GM08714 (cell line): Measurements from ENCODE around the gene TNXB.
"Not testable (repeated sequence)": the region's sequence is repeated elsewhere in the genome, so short reads cannot be mapped to it uniquely, and the experiment has no call there.

Source experiments
- H3K4me3 ChIP-seq: fragments of 200-500 bp; sonication (Bioruptor generic); 2 replicates; pipeline ENCODE4 v1.5.1; 2014; ENCODE audit warnings: mild to moderate bottlenecking, low read length, inconsistent platforms
- ZNF274 ChIP-seq: IDR thresholded peaks from 2 replicates; pipeline ENCODE4 v1.6.1; 2012; ENCODE audit warnings: mild to moderate bottlenecking, low read depth, low read length

The TNXB gene

DNA sequence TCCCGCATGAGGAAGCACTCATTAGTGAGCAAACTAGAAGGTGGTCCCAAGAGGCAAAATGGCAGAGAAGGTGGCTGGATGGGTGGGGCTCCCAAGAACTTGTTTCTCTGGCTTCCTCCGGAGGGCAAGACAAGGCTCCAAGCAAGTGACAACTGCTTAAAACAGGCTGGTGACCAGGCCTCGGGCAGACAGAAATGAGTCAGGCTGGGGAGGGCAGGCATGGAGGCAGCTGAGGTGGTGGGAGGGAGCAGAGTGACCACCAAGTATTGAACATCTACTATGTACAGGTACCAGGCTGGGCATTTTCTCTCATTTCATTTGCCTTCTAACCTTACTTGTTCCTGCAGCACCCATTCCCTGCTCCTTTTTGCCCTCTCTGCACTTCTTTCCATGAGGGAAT lies 33.4 kb downstream of the TNXB start:
- H3K4me3 ChIP-seq, result no peak overlapping the region
- no peak for TF ChIP-seq ZNF274

DNA sequence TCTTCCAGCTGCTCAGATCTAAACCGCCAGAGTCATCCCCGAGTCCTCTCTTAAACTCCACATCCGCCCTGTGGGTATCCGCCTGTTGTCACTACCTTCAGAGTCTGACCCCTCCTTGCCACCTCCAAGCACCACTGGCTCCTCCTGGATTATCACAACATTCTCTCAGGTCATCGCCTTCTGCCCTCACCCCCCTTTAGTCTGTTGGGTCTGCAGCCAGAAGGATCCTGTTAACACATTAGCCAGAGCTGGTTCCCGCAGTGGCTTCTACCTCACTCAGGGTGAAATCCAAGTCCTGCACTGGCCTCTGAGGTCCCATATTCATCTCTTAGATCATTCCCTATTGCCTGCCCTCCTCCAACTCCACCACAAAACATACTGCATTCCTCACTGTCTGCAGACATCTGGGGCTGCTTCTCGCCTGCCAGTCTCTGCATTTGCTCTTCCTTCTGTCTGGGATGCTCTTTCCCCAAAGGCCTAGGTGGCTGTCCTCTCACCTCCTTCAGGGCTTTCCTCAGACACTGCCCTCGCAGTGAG lies 34.1 kb downstream of the TNXB start:
- H3K4me3 ChIP-seq, result no peak overlapping the region
- TF ChIP-seq ZNF274, result no peak

DNA sequence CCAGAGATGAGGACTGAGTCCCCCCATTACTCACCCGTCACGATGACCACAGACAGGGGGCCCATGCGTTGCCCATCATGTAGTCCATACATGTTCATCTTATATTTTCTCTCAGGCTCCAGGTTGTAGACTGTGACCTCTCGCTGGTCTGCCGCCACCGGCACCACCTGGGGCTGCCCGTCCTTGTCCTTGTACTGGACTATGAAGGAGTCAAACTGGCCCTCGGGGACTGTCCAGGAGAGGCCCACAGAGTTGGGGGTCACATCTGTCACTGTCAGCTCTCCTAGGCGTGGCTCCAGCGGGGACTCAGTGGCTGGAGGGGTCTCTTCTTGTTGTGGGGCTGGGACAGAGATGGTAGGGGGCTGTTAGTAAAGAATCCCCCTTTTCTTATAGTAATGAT lies 35.5 kb downstream of the TNXB start:
- no peak for TF ChIP-seq ZNF274
- no peak overlapping the region for H3K4me3 ChIP-seq

DNA sequence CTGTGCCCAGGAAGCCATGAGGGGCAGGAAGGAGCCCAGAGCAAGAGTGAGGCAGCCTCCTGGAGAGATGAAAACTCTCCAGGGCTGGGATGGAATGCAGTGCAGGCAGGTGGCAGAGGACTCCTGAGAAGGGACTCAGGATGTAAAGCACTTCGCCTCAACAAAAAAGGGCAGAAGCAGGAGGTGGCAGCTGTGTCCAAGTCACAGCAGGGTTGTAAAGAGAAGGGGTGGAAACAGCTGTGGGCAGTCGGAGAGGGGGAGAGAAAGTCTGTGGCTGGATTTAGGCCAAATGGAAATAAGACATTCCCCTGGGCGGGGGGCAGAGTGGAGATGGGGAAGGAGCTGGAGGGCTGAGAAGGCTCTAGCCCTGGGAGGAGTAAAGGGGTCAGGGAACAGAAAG lies 36.0 kb downstream of the TNXB start:
- no peak for TF ChIP-seq ZNF274
- H3K4me3 ChIP-seq, result no peak overlapping the region

DNA sequence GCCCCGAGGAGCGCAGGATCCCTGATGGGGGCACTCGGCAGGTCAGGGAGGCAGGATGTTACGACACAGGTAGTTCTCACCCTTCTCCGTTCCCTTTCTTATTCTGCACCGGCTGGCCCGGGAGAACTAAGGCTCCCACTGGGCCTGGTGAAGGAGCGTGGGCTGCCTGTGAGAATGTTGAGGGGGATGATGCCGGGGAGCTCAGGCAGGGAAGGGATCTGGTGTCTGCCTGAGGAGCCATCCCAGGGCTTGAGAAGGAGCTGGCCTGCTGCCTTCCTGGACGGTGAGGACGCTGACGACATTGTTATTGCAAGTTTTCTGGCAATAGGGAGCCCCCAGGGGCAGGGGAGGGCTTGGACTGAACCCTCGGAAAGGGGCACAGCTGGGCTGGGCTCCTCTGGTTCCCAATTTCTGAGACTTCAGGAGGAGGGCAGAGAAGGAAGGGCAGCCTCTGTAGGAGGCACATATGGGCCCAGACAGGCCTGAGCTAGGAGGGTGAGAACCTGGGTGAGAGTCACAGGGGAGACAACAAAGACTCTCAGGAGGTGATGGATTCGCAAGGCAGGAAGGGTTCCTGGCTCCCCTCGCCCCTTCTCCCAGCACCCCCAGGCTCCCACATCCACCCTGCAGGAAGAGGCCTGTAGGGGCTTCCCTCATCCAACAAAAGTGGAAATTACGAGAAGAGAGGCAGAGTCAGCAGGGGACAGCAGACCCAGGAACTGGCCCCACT lies 38.2 kb downstream of the TNXB start:
- no peak for TF ChIP-seq ZNF274

DNA sequence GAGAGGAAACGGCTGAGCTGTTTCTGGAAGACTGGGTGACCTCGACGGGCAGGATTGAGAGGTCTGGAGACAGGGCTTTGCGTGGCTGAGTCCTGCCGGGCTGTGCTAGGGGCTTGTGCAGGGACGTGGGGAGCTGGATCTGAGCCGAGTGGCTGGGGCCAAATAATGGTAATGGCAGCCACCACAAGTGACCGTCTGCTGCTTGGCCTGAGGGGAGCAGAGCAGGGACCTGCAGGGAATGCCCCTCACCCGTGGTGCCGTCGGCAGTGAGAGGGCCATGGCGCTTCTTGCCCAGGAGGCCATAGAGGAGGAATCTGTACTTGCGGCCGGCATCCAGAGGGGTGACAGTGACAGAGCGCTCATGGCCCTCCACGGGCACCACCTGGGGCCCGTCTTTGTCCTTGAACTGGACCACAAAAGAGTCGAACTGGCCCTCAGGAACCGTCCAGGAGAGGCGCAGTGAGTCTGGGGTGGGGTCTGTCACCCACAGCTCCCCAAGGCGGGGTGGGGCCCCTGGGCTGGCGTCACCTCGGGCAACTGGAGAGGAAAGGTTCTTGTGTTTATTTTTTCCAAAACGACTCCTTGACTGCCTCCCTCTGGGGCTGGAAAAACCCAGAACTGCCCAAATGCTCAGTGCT lies 39.1 kb downstream of the TNXB start:
- H3K4me3 ChIP-seq, result no peak overlapping the region
- TF ChIP-seq ZNF274, result no peak

More for the DNA sequence above, 38.2 kb downstream of the TNXB start:
- H3K4me3 ChIP-seq, result no peak overlapping the region

DNA sequence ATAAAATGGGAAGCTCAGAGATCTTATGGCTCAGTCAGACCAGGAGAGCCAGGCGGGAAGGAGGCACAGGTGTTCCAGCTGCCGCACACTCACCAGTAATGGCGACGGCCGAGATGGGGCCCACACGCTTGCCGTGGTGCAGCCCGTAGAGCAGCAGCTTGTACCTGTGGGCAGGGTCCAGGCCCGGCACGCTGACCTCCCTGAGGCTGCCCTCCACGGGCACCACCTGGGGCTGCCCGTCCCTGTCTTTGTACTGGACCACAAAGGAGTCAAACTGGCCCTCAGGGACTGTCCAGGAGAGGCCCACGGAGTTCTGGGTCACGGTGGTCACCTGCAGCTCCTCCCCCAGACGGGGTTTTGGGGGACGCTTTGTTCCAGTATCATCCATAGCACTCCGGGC lies 39.7 kb downstream of the TNXB start:
- H3K4me3 ChIP-seq, result no peak overlapping the region
- TF ChIP-seq ZNF274, result no peak

DNA sequence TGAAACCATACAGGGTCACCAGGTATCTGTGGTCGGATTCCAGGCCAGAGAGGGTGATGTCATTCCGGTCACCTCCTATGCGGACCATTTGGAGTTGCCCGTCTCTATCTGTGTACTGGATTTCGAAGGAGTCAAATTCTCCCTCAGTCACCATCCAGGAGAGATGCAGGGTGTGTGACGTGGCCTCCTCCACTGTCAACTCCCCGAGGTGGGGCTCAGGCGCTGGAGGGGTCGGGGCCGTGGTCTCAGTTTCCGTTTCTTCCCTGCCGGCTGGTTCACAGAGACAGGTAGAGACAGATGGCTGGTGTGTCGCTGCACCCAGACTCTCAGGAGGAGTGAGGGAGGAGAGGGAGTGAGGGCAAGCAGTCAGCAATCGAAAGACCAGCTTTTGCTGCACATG lies 40.3 kb downstream of the TNXB start:
- no peak for TF ChIP-seq ZNF274
- no peak overlapping the region for H3K4me3 ChIP-seq

DNA sequence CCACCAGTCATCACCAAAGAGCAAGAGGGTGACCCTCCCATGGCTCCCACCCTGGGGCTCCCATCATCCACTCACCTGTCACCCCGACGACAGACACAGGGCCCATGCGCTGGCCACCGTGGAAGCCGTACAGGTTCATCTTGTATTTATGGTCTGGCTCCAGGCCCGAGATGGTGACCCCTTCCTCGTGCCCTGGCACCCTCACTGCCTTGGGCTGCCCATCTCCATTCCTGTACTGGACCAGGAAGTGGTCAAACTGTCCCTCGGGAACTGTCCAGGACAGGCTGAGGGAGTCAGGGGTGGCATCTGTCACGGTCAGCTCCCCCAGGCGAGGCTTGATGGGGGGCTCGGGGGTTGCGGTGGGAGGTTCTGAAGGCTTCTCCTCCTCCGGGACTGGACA lies 40.8 kb downstream of the TNXB start:
- H3K4me3 ChIP-seq, result not testable (repeated sequence)

DNA sequence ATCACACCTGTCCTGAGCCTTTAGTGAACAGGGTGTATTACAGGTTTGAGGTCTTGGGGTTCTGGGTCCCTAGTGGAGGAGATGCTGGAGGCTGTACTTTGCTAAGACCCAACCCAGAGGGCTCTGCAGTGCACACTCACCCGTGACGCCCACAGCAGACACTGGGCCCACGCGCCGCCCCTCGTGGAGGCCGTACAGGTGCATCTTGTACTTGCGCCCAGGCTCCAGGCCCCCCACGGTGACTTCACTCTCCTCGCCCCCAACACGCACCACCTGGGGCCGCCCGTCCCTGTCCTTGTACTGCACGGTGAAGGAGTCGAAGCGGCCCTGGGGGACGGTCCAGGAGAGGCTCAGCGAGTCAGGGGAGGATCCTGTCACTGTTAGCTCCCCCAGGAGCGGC lies 41.6 kb downstream of the TNXB start:
- H3K4me3 ChIP-seq, result not testable (repeated sequence)

DNA sequence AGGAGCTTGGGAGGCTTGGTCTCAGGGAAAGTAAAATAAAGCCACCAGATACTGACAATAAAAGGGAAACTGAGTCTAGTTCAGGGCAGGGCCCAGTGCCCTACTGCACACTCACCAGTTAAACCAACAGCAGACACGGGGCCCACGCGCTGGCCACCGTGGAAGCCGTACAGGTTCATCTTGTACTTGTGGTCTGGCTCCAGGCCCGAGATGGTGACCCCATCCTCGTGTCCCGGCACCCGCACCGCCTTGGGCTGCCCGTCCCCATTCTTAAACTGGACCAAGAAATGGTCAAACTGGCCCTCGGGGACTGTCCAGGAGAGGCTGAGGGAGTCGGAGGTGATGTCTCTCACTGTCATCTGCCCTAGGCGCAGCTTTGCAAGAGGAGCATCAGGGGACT lies 44.4 kb downstream of the TNXB start:
- TF ChIP-seq ZNF274, result no peak
- H3K4me3 ChIP-seq, result no peak overlapping the region

DNA sequence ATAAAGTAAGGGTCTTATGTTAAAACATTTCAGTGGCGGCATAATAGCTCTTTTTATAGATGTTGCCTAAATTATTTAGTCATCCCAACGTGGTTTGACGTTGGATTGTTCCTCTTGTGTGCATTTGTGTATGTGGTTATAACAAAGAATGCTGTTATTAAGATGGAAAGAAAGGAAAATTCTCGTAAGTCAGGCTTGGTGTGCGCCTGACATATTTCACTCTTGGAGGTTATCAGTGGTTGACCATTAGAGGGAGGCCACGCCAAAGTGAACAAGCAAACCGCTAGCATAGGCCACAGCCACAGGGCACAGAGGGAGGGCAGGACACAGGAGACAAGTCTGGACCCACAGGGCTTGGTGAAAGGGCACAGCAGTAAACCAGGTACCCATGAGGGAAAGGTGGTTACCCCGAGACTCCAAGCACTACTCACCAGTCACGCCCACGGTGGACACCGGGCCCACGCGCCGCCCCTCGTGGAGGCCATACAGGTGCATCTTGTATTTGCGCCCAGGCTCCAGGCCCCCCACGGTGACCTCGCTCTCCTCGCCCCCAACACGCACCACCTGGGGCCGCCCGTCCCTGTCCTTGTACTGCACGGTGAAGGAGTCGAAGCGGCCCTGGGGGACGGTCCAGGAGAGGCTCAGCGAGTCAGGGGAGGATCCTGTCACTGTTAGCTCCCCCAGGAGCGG lies 48.0 kb downstream of the TNXB start:
- no peak for TF ChIP-seq ZNF274
- no peak overlapping the region for H3K4me3 ChIP-seq

DNA sequence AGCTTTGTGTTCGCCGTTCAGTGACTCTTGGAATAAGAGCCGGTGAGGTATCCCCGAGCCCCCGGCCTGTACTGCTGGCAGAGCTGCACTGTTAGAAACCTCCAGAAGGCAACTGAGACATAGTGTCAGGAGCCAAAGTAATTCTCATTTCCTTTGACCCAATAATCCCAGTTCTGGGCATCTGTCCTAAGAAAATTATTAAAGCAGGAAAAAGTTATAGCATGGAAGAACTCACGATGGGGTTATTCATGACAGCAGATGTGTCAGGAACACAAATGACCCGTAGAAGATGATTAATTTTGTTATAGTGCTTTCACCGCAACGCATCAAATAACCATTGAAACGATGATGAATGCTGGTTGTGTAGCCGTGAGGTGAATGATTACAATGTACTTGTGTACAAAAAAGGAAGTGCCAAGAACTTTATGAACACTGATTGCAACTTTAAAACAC lies 50.6 kb downstream of the TNXB start:
- TF ChIP-seq ZNF274, result no peak
- no peak overlapping the region for H3K4me3 ChIP-seq

DNA sequence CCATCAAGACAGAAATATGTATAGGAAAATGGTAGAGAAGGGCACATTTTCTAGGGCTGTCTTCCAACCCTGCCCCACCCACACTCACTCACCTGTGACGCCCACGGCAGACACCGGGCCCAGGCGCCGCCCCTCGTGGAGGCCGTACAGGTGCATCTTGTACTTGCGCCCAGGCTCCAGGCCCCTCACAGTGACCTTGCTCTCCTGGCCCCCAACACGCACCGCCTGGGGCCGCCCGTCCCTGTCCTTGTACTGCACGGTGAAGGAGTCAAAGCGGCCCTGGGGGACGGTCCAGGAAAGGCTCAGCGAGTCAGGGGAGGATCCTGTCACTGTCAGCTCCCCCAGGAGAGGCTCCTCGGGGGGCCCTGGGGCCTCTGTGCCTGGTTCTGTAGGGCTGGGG lies 51.2 kb downstream of the TNXB start:
- TF ChIP-seq ZNF274, result no peak
- no peak overlapping the region for H3K4me3 ChIP-seq

DNA sequence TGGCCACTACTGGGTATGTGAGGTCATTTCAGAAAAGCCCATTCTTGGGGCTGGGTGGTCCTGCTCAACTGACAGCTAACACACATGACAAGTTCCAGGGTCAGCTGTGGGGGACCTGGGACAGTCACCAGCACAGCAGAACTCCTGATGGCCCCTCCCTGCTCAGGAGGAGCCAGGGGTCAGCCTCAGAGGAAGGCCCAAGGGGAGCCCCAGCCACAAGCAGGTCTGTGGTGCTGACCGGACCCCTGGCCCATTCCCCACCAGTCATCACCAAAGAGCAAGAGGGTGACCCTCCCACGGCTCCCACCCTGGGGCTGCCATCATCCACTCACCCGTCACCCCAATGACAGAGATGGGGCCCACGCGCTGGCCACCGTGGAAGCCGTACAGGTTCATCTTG lies 52.9 kb downstream of the TNXB start:
- no peak overlapping the region for H3K4me3 ChIP-seq
- no peak for TF ChIP-seq ZNF274

DNA sequence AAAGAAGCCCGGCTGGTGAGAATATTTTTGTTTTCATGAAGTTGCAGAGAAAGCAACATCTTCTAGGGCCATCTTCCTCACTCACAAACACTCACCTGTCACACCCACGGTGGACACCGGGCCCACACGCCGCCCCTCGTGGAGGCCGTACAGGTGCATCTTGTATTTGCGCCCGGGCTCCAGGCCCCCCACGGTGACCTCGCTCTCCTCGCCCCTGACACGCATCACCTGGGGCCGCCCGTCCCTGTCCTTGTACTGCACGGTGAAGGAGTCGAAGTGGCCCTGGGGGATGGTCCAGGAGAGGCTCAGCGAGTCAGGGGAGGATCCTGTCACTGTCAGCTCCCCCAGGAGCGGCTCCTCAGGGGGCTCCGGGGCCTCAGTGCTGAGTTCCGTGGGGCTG lies 53.4 kb downstream of the TNXB start:
- not testable (repeated sequence) for H3K4me3 ChIP-seq

DNA sequence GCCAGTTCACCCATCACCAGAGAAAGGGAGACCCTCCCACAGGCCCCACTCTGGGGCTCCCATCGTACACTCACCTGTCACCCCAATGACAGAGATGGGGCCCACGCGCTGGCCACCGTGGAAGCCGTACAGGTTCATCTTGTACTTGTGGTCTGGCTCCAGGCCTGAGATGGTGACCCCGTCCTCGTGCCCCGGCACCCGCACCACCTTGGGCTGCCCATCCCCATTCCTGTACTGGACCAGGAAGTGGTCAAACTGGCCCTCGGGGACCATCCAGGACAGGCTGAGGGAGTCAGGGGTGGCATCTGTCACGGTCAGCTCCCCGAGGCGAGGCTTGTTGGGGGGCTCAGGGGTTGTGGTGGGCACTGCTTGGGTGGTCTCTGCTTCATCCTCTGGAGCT lies 55.8 kb downstream of the TNXB start:
- not testable (repeated sequence) for H3K4me3 ChIP-seq

DNA sequence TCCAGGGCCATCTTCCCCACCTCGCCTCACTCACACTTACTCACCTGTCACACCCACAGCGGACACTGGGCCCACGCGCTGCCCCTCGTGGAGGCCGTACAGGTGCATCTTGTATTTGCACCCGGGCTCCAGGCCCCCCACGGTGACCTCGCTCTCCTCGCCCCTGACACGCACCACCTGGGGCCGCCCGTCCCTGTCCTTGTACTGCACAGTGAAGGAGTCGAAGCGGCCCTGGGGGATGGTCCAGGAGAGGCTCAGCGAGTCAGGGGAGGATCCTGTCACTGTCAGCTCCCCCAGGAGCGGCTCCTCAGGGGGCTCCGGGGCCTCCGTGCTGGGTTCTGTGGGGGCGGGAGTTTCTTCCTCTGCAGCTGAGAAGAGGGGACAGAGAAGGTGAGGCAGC lies 56.5 kb downstream of the TNXB start:
- H3K4me3 ChIP-seq, result not testable (repeated sequence)
